ENCODE data around the gene CR1L.

DNA sequence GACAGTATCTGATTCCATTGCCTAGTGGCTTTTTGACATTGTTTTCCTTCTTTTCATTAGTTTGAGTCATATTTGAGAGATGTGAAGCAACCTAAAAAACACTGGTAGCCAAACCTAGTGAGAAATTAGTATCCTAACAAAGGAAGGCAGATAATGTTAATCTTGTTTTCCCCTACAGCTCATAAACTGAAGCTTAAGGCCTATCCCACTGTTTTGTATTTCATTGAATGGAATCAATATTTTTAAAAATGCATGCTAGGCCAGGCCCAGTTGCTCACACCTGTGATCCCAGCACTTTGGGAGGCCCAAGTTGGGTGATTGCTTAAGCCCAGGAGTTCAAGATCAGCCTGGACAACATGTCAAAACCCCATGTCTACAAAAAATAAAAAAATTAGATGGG is 1.2 kb downstream of the CR1L start:
- no peak for TF ChIP-seq EZH2 (IDR thresholded peaks at IDR 0.05; ENCODE audit: borderline replicate concordance, low read length)
- TF ChIP-seq, protein P1, sequence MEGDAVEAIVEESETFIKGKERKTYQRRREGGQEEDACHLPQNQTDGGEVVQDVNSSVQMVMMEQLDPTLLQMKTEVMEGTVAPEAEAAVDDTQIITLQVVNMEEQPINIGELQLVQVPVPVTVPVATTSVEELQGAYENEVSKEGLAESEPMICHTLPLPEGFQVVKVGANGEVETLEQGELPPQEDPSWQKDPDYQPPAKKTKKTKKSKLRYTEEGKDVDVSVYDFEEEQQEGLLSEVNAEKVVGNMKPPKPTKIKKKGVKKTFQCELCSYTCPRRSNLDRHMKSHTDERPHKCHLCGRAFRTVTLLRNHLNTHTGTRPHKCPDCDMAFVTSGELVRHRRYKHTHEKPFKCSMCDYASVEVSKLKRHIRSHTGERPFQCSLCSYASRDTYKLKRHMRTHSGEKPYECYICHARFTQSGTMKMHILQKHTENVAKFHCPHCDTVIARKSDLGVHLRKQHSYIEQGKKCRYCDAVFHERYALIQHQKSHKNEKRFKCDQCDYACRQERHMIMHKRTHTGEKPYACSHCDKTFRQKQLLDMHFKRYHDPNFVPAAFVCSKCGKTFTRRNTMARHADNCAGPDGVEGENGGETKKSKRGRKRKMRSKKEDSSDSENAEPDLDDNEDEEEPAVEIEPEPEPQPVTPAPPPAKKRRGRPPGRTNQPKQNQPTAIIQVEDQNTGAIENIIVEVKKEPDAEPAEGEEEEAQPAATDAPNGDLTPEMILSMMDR (IDR thresholded peaks at IDR 0.05; ENCODE audit: low read length) = no peak
